Lower lobe of right lung (tissue), 2 donors: Measurements from ENCODE around the gene BACH2. TPM values are rescaled to one million over a fixed set of nuclear protein-coding genes. Genes with fewer than 3 reads are reported as not detected.
A peak's percentile ranks its signal among the peaks of the same experiment; 100 is the strongest.
"Not testable (repeated sequence)": the region's sequence is repeated elsewhere in the genome, so short reads cannot be mapped to it uniquely, and the experiment has no call there.

Experiments used
- ATAC-seq, 2 donors: fragments of 200-7000 bp; cut with Tn5 transposase; one replicate each; pipeline ENCODE4 v1.9.1; 2020 to 2022; ENCODE audit warnings: mild to moderate bottlenecking in 2 of 2, moderate library complexity in 2 of 2
- DNase-seq: peaks from one replicate; pipeline ENCODE4 v3.0.0-alpha.2; 2020
- H3K27ac ChIP-seq: fragments of 200-600 bp; one replicate; pipeline ENCODE4 v1.8.0; 2022
- H3K27me3 ChIP-seq: fragments of 200-600 bp; one replicate; pipeline ENCODE4 v1.8.0; 2022; ENCODE audit warnings: low read depth
- H3K36me3 ChIP-seq: fragments of 200-600 bp; one replicate; pipeline ENCODE4 v1.8.0; 2022; ENCODE audit warnings: mild to moderate bottlenecking
- H3K4me1 ChIP-seq: fragments of 200-600 bp; one replicate; pipeline ENCODE4 v1.8.0; 2022
- H3K4me3 ChIP-seq: fragments of 200-600 bp; one replicate; pipeline ENCODE4 v1.8.0; 2022; ENCODE audit warnings: mild to moderate bottlenecking
- H3K9me3 ChIP-seq: fragments of 200-600 bp; one replicate; pipeline ENCODE4 v1.8.0; 2022
- CTCF ChIP-seq: fragments of 200-600 bp; IDR thresholded peaks from one replicate; pipeline ENCODE4 v1.8.0; 2022; ENCODE audit warnings: antibody characterized with exemption, mild to moderate bottlenecking
- intact Hi-C: fragments of 100-400 bp; cut with DNase I; formaldehyde crosslinking; loops from one replicate; pipeline ENCODE4 v1.11.0; 2022
- total RNA-seq: library from RNA; stranded (reverse); fragmentation: NEBNext Ultra II Directional; extraction: Animal tissue kit (Norgen Biotek cat#: 25700); gene quantifications from one replicate; pipeline ENCODE4 v1.2.1, GENCODE V29; 2021
- donor health status: DM: no; HTN: yes; CAD: no; lungs with severe emphysema.

The BACH2 gene
- total RNA-seq, 1 donor from 2014 or later: 6.3 TPM

GRCh38 chr6:90123831-90124230 lies 172.8 kb downstream of the BACH2 start:
- Histone ChIP-seq H3K4me3 (no peak overlapping the region), H3K9me3 (no peaks in the 10 kb centered on the region), H3K36me3 (no peaks in the 10 kb centered on the region), H3K27ac (no peak overlapping the region), H3K4me1 (peaks cover 8% of the 10 kb centered on the region), H3K27me3 (no peaks in the 10 kb centered on the region)
- no peak for DNase-seq
- ATAC-seq: no peak
- intact Hi-C loops: no loop called here
- TF ChIP-seq CTCF: no peak

- no peaks in the 10 kb centered on the region for H3K9me3 ChIP-seq
- intact Hi-C loops: no loop called here
- H3K27me3 ChIP-seq: peaks cover 6% of the 10 kb centered on the region
- no peak for DNase-seq
- H3K27ac ChIP-seq: no peak overlapping the region
- no peak for ATAC-seq
- H3K4me3 ChIP-seq: no peak overlapping the region
- H3K36me3 ChIP-seq: no peaks in the 10 kb centered on the region
- TF ChIP-seq CTCF: no peak
- H3K4me1 ChIP-seq: peaks cover 8% of the 10 kb centered on the region
Observed at GRCh38 chr6:90121982-90122381, 174.7 kb downstream of the BACH2 start.

- peak in 1 of 2 donors; percentile 73 for ATAC-seq
- Histone ChIP-seq H3K36me3 (no peaks in the 10 kb centered on the region), H3K4me1 (no peaks in the 10 kb centered on the region), H3K9me3 (no peaks in the 10 kb centered on the region), H3K4me3 (no peak overlapping the region), H3K27ac (no peak overlapping the region), H3K27me3 (peaks cover 6% of the 10 kb centered on the region)
- intact Hi-C loops: no loop called here
- no peak for DNase-seq
- TF ChIP-seq CTCF: no peak
Observed at GRCh38 chr6:90120327-90120726, 176.3 kb downstream of the BACH2 start.

- no peaks in the 10 kb centered on the region for H3K4me1 ChIP-seq
- no peaks in the 10 kb centered on the region for H3K36me3 ChIP-seq
- DNase-seq: no peak
- no peak overlapping the region for H3K27ac ChIP-seq
- no peak overlapping the region for H3K4me3 ChIP-seq
- TF ChIP-seq CTCF: no peak
- no peaks in the 10 kb centered on the region for H3K9me3 ChIP-seq
- intact Hi-C loops: no loop called here
- ATAC-seq: no peak
- peaks cover 6% of the 10 kb centered on the region for H3K27me3 ChIP-seq
Observed at GRCh38 chr6:90119618-90120017, 177.0 kb downstream of the BACH2 start.

- no peak for TF ChIP-seq CTCF
- no peaks in the 10 kb centered on the region for H3K36me3 ChIP-seq
- no peak overlapping the region for H3K27ac ChIP-seq
Observed at GRCh38 chr6:90118581-90118980, 178.1 kb downstream of the BACH2 start.

GRCh38 chr6:90118069-90118468 lies 178.6 kb downstream of the BACH2 start:
- intact Hi-C loops: no loop called here
- Histone ChIP-seq H3K36me3 (no peaks in the 10 kb centered on the region), H3K4me3 (no peak overlapping the region), H3K27ac (no peak overlapping the region), H3K4me1 (no peaks in the 10 kb centered on the region), H3K9me3 (peaks cover 9% of the 10 kb centered on the region), H3K27me3 (peaks cover 6% of the 10 kb centered on the region)
- ATAC-seq (no peak), DNase-seq (no peak)
- no peak for TF ChIP-seq CTCF

More at GRCh38 chr6:90118581-90118980, 178.1 kb downstream of the BACH2 start:
- ATAC-seq (no peak), DNase-seq (no peak)
- Histone ChIP-seq H3K4me3 (no peak overlapping the region), H3K9me3 (peaks cover 5% of the 10 kb centered on the region), H3K27me3 (peaks cover 6% of the 10 kb centered on the region), H3K4me1 (no peaks in the 10 kb centered on the region)
- intact Hi-C loops: no loop called here

GRCh38 chr6:90116126-90116525 lies 180.5 kb downstream of the BACH2 start:
- DNase-seq, H3K4me3 ChIP-seq, H3K27me3 ChIP-seq, H3K27ac ChIP-seq, ATAC-seq, H3K36me3 ChIP-seq, intact Hi-C loops, H3K4me1 ChIP-seq, H3K9me3 ChIP-seq: not testable (repeated sequence)
